GM18868 (cell line): Measurements from ENCODE around the gene SEMA3E.
"Not testable (repeated sequence)": the region's sequence is repeated elsewhere in the genome, so short reads cannot be mapped to it uniquely, and the experiment has no call there.

Source experiments
- ATAC-seq: cut with Tn5 transposase; IDR thresholded peaks from one replicate; pipeline ENCODE4 v1.9.1; 2021; ENCODE audit warnings: mild to moderate bottlenecking, moderate library complexity; ENCODE audit not compliant: unreplicated experiment

SEMA3E gene

DNA sequence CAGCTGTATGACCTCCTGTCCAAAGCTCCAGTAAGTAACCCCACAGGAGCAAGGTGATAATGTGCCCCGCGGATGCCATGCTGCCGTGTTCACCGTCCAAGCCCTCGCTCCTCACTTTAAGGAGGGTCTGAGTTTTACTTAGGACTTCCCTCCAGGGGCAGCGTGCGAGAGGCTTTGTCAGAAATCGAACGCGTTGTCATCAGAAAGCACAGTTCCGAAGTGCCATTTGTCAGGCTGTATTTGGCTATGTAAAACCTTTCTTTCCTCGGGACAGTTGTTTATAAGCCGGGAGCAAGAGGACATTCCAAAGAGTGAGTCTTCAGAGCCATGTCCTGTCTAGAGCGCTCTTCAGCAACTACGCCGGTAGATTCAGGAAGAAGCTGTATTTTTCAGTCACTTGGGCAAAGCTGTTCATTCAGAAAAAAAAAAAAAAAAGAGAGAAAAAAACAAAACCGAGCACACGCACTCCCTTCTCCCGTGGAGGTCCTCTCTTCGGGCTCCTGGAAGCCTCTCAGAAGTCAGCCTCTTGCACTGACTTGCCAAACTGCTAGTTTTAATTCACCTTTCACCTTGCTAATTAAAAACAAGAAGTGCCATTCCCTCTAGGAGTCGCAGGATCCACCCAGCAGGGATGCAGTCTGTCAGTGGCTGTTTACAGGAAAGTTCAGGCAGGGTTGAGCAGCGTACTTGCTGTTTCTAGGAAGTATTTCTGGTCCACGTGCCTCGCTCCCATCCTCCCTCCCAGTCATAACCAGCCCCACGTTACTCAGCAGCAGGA lies at the start of gene SEMA3E:
SEMA3E (minus strand) TSS at position 676 of the 778 bp plus-strand sequence.
- ATAC-seq = no peak

DNA sequence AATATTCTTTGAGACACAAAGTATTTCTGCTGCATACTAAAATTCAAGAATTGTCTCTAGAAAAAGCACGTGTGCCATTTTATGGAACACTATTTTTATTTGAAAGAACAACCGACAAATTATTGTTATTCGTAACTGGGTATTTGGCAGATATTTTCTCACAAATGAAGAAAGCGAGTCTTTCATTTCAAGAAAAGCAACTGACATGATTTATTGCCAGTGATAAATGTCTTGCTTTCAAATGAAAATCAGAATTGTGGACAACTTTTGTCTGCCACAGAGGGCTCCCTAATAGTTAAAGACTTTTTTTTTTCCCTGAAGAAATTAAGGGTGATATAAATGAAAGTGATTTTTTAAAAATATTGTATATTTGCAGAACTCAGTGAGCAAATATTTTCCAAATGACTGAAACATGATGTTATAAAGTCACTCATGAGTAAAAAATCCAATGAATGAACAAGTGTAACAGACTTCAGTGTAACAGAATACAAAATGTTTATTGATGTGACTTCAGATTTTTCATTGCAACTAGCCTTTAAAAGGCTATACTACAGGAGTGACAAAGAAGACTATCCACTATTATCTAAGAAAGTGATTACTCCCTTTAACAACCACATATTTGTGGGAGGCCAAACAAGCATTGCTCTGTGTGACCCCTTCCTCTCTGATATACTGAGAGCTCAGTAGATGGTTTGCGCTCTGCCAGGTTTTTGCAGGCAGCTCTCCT lies 49.0 kb upstream of the SEMA3E start:
- ATAC-seq = no peak

DNA sequence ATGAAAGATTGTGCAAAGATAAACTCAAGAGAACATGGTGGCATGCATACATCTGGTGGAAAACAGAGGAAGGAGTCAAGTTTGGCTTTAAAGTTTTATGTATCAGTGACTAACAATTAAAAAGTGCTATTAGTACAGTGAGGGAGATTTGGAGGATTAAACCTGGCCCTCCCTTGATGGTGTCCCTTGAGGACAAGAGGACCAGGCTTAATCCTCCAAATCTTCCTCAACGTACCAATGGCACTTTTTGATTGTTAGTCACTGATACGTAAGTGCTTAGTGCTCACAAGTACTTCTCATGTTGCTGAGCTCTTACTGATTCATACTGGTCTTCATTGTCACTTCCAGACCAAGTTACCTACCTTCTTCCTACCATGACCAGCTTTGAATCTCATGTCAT lies 47.2 kb upstream of the SEMA3E start:
- no peak for ATAC-seq

DNA sequence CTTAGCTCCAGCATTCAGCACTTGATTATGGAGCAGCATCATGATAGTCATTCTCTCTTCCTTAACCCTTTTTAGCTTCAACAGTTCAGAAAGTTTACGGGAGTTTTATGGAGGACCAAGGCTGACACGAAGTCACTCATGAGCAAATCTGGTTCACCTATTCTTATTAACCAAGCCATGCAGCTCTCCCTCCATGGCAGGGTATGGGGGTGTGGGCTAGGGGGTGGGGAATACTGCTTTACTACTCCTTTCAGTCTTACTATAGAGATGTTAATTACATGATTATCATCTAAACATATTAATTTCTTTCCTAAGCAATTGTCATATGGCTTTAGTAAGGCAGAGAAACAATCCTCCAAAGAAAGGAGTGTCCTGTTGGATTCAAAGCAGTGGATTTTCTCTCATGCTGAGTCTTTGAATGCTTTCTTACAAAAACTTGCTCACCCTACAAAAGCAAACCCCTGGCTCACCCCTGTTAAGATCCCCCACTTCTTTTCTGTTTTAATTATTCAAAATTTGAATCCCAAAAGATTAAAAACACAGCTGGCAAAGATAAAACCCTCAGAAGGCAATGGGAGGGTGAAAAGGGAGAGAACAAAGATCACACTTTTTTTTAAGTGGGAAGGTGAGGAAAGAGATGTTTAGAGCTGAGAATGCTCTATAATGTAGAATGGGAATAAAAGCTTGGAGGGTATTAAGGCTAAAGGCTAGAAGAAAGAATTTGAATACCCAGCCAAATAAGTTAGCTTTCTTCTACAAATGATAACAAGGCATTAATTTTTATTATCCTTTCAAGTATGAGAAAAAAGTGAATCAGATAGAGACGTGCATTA lies 46.4 kb upstream of the SEMA3E start:
- ATAC-seq = no peak

DNA sequence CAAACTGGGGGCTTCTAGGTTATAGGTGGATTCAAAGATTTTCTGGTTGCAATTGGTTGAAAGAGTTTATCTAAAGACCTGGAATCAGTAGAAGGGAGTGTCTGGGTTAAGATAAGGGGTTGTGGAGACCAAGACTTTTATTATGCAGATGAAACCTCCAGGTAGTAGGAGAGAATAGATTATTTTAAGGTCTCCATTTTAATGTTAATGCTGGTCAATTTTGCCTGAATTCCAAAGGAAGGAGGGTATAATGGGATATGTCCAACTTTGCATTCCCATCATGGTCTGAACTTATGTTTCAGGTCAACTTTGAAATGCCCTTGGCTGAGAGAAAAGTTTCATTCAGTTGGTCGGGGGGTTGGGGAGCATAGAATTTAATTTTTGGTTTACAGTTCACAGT lies 44.3 kb upstream of the SEMA3E start:
- ATAC-seq = no peak

DNA sequence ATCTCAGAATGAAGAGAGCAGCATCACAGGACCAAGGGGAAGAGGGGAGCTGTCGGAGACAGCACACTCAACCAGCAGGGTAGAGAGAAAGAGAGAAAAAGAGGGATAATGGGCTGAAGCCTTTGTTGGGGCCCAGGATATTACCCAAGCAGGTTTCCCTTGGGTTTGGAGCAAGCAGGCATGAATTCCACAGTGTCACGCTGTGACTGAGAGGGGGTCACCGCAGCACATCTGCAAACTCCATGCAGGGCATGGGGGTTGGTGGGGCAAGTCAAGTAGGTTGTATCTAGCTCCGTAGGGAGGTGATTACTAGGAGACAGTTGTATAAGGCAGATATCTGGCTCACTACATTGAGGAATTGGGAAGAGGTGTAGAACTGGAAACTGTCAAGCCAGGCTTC lies 42.2 kb upstream of the SEMA3E start:
- ATAC-seq = no peak

DNA sequence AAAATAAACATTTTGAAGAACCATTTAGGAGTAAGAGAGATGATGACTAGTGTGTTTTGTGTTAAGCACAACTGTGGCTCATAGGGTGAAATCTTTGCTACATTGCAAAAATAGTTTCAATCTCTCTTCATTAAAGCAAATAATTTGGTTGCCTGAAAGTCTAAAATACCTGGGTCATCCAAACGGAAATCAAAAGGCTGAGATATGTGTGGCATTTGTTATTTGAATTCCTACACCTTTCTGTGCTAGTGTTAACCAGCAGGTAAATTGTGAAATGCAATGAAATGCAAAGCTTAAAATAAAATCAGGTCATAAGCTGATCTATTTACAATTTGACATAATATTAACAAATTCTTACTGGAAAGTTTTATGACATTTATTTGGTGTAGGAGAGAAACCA lies 40.9 kb upstream of the SEMA3E start:
- no peak for ATAC-seq

DNA sequence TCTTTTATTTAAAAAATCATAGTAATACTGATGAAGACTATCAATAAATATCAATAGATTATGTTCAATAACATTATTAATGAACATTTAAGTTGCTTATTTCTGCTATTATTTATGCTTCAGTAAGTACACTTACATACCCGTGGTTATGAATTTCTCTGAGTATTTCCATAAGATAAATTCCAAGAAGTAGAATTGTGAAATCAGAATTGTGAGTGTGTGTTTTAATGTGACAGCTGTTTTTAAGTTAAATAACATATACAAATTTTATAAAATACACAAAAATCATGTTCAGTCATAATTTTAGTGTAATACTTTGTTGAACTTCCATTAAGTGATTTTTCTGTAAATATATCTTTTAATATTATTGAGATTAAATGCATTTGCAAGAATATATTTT lies 37.5 kb upstream of the SEMA3E start:
- no peak for ATAC-seq

DNA sequence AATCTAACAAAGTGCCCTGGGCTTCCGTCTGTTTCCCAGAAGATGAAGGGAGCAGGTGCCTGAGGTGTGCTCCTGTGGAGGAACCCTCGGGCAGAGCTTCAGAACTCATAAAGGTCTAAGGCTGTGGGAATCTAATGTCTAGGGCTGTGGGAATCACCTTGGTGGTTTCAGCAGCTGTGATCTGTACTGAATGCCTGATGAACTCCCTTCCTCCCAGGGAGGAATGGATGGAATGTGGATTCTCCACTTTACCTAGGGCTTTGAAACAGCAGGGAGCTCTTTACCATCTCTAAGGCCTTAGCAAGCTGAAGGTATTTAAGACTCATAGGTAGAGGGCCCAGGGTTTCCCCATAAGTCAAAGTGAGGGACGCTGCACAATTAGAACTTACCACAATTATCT lies 36.0 kb upstream of the SEMA3E start:
- ATAC-seq = no peak

DNA sequence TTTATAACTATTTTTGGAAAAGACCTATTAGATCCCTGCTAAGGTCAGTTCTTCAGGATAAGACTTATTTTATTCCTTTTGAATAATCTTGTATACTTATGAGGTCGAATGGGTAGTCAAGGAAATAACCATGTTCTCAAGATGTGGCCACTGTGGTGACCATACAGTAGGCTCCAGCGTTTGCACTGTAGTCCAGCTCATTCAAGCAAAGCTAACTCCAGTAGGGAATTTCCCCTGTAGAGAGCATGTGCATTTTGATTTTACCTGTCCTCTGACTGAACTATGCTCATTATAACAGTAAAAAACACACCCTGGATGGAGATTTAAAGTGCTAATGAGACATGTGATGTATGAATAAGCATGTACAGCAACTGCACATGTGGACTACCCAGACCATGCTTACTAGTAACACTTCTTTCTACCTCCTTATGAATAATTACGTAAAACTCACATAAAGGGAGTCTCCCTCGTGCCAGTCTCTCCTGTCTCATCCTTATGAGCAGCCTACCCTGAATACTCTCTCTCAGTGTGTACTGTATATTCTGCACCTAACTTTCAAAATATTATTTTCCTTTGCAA lies 32.4 kb upstream of the SEMA3E start:
- ATAC-seq = peak; percentile 58

DNA sequence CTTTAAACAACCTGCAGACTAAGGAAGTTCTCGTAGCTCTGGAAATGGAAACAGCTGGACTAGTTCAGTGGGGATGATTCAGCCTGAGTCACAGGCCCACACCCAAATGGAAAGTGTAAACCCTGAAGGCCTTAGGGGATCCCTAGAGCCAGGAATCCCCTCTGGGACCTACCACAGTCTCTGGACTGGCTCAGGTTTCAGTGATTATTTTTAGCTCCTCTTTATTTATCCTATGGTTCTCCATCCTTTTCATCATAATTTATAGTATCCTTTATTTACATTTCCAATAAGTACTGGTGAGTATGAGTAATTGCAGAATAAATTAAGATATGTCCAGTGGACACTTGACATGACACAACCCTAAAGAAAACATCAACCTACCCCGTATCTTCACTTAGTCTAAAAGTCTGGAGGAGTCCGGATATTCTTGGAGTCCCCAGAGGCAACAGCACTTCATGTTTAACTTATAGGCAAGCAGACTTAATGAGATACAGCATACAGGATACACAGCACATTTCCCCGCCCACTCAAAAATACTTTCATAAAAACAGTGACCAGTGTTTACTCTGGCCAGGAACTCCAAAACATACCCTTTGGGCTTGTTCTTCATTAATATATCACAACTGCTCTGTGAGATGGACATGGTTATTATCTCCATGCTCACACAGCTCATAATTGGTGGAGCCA lies 28.4 kb upstream of the SEMA3E start:
- peak; percentile 45 for ATAC-seq

DNA sequence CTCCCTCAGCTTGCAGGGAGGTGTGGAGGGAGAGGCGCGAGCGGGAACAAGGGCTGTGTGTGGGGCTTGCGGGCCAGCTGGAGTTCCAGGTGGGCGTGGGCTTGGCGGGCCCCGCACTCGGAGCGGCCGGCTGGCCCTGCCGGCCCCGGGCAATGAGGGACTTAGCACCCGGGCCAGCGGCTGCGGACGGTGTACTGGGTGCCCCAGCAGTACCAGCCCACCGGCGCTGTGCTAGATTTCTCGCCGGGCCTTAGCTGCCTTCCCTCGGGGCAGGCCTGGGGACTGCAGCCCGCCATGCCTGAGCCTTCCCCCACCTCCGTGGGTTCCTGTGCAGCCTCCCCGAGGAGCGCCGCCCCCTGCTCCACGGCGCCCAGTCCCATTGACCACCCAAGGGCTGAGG lies 24.4 kb upstream of the SEMA3E start:
- ATAC-seq = not testable (repeated sequence)

DNA sequence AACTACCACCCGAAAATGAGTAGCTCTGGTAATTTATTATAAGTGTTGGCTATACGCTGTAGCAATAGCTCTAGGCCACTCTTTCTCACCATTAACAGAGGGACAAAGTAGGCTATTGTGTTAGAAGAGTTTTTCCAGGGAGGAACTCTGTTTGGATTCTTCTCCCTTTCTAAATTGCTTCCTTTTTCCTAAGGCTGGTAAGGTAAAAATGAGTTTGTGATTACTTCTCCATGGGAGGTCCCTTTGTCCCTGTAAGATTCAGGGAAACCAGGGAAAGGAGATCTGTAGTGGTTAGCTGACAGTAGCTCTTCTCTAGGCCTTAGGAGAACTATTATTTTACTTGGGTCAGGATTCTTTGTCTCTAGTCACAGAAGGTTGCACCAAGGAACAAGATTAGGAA lies 23.2 kb upstream of the SEMA3E start:
- ATAC-seq = no peak

DNA sequence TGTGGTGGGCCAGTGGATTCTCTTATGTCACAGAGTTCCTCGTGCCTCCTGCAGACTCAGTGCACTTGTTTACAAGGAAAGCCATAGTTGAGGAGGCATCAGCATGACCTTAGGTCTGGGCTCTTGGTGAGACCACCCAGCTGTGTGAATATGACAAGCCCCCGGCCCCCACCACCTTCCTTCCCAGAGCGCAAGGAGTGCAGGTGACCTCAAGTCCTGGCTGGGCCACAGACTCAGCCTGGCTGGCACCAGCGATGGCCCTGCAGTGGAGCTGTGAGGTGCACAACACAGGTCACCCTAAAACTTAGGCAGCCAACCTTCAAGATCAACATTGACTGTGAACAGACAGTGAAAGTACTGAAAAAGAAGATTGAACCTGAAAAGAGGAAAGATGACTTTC lies 14.2 kb upstream of the SEMA3E start:
- no peak for ATAC-seq

DNA sequence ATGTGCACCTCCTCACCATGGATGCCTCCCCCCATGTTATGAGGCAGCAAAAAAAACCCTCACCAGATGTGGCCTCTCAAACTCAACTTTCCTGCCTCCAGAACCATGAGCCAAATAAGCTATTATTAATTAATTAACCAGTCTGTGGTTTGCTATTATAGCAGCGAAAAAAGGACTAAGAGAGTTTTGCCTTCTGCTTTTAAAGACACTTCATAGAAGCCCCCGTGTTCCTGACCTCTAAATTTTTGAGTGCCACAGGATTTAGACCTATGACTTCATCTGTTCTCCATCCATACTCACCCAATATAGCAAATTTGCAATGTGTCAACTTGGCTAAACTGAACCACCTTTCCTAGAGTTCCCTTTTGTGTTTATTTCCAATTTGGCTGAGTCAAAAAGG lies 9.2 kb upstream of the SEMA3E start:
- no peak for ATAC-seq

DNA sequence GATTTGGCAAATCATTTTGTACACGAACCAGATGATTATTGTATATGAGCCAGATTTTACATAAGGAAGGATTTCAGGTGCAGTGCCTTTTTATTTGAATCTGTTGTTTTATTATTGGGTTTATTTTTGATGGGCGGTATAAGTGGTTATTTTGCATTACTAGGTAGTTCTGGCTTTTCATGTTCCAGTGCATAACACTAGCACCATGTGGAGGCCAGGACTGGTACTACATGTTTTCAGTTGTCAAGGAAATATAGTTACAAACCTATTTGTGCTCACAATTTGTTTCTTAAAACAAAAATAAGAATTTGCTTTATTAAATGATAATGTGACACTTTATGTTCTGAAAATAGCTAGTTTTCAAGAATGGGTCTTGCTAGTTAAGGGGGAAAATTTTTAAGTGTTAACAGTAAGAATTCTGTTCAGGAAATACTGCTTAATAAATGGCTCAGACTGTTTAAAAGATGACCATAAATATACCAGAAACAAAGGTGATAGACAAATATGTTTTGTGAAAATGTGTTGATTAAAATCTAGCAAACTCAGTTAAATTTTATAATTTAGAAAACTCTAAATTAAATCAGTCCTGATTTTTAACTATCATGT lies 7.1 kb upstream of the SEMA3E start:
- peak; percentile 94 for ATAC-seq

DNA sequence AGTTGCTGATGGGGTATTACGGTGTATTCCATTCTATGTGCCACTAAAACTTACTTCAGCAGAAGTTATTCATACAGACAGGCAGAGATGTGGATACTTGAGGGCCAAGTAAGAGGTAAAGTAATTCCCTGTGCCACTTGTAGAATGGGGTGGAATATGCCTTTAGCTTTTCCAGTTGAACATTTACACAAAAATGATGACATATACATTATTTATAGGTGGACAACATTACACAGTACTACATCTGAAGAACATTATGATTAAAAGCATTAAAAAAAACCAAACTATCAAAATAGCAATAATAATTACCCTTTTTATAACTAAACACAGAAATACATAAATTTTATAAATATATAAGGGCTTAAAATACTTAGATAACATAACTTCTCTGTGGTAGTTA lies 3.5 kb upstream of the SEMA3E start:
- no peak for ATAC-seq

DNA sequence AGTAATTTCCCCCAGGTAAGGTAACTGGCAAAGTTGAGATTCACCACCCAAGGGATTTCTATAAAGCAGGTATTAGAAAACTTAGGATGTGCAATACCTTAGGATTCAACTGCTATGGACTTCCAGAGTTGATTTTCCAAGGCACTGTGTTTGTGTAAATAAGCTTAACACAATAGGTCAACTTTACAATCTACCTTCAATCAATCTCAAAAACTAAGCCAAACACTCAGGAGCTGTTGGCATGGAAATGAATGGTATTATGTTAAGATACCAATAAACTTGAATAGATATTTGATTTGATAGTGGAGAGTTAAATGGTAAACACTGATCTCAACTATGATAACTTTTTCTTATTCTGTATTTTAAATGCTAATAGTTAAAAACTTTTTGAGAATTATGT lies 762 bp upstream of the SEMA3E start:
- ATAC-seq = no peak

DNA sequence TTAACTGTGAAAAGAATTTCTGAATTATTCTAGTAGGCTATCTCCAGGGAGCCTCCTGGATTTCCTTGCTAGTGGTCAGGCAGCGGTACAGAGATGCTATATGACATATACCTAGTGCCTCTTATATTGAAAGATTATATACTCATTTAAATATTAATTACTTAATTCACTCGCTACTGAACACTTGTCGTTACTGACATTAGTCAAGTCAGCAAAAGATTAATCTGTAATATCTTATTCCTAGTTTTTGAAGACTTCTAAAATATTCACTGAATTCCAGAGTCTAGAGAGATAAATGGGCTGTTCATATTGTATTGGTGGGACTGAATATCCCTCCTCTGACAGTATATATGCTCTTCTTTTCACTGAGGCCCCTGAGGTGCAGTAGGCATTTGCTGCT lies 2.9 kb downstream of the SEMA3E start:
- ATAC-seq = no peak

DNA sequence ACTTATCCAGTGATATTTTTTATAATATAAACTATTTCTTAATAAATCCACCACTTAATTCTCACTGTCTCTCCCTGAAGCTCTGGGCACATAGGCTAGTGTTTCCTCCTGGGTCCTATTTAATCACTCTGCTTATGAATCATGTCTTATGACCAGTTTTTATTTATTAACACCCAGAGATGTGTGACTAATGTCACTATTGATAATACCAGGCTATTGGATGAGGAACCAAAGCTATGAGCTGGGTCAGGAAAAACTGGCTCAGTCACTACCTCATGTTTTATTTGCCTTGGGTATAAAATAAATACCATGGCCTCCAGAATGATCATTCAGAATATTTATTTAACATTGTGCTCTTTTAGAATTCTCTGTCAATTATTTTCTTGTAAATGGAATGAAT lies 5.2 kb downstream of the SEMA3E start:
- ATAC-seq = no peak
